Activated CD4-positive, CD25-positive, alpha-beta regulatory T cell treated with anti-CD3 and anti-CD28 coated beads, Interleukin-2, amount 50 U/mL, for 16 hours (primary cell): ENCODE data around the gene DOK6.

Experiments
- DNase-seq: peaks from one replicate; pipeline ENCODE4 v3.0.0-alpha.2; 2020; ENCODE audit warnings: low read depth, low spot score

Gene DOK6

GRCh38 chr18:69683176-69683575 lies 282.5 kb downstream of the DOK6 start:
- DNase-seq, result no peak

DNA sequence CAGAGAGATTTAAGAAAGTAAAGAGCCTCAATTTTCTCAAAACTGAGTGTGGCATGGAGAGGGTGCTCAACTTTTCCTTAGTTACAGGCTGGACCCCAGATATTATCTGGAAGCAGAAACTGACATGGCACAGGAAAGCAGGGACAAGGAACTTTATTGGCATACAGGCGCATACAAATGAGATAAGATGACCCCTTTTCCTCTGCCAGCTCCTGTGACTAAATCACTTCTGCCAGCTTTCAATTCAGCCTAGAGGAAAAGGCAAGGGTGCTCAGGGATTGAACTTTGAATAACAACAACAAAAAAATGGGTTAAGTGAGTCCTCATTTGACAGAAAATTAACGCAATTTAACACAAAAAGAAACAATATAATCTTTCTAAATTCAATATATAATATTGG lies 284.1 kb downstream of the DOK6 start:
- no peak for DNase-seq

DNA sequence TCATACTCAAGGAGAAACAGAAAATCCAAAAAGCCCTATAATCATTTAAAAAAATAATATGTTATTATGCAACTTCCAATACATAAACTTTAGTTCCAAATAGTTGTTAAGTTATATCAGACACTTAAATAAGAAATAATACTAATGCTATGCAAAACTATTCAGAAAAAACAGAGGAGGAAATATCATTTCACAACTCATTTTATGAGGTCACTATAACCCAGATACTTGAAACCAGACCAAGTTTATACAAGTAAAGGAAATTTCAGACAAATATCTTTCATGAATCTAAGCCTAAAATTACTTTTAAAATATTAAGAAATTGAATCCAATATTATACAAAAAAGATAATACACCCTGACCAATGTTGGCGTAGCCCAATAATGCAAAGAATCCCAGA lies 286.2 kb downstream of the DOK6 start:
- no peak for DNase-seq

GRCh38 chr18:69689121-69689759 lies 288.6 kb downstream of the DOK6 start:
- no peak for DNase-seq

DNA sequence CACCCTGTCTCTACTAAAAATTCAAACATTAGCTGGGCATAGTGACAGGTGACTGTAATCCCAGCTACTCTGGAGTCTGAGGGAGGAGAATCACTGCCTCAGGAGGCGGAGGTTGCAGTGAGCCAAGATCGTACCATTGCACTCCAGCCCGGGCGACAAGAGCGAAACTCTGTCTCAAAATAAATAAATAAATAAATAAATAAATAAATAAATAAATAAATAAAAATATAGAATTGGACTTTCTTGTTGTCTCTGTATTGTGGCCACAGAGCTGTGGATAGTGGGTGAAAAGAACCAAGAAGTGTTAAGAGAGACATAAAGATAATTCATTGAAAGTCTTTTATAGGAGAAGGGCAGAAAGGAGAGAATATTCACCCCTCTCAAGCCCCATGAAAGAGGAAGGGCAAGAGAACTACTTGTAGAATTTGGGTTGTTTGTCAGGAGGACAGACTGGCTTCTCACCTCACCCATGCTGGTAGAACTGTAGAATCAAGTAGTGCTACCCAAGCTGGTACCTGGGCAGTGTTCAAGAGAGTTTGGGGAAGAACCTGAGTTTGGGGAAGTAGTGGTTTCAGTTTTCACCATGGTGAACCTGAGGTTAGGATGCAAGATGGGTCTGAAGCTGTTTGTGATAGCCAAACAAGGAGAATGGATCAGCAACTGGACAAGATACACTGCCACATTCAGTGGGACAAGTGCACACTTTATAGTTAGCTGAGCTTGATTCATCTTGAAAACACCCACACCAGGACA lies 290.5 kb downstream of the DOK6 start:
- no peak for DNase-seq

DNA sequence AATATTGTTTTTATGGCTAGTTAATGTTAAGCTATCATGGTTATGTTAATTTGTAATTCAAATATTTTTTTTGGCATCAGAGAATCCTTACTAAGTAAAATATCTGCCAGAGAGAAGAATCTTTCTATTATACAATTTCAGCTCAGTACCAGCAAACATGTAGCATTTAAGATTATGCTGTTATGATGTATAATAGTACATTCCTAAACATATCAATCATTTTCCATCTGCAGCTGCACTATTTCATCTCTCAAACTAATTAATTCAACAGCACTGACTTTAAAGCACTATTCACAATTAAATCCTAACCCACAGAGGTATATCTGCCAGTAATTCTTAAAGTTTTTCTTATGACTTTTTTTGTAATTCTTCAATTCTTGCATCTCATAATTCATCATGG lies 296.4 kb downstream of the DOK6 start:
- DNase-seq, result no peak

GRCh38 chr18:69697689-69698088 lies 297.0 kb downstream of the DOK6 start:
- no peak for DNase-seq

GRCh38 chr18:69701305-69701704 lies 300.6 kb downstream of the DOK6 start:
- DNase-seq, result no peak

GRCh38 chr18:69703461-69703860 lies 302.8 kb downstream of the DOK6 start:
- DNase-seq, result no peak

DNA sequence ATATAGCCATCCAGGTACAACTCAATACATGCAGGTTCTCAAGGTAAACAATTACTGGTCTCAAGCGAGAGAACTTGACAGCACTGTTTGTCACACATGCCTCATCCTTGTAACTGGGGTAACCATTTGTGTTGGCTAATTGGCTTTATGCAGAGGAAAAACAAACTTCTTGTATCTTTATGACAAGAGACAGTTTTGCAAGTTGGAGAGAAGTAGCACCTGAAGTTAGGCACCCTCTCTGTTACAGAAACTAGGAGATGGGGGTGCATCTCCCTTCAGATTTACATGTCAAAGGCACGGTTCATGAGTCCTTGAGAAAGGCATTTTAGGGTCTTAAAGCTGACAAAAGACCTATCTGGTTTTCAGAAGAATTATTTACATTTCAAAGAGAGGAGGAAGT lies 305.3 kb downstream of the DOK6 start:
- DNase-seq, result no peak

DNA sequence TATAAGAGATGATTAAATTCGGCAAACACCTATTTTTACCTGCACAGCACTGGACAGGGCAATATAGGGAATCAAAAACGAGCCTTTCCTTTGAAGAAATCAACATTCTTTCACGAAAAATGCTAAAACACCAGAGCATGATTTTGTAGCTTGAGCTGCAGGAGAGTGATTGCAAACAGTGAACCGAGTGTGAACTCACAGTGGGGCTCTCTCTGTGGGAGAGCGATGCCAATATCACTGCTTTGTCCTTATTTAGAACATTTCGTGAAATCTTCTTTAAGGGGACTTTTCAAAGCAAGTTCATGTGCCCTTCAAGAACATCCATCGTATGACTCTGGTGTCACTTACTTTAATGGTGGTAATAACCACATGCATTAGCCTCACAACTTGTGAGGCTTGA lies 308.2 kb downstream of the DOK6 start:
- no peak for DNase-seq

DNA sequence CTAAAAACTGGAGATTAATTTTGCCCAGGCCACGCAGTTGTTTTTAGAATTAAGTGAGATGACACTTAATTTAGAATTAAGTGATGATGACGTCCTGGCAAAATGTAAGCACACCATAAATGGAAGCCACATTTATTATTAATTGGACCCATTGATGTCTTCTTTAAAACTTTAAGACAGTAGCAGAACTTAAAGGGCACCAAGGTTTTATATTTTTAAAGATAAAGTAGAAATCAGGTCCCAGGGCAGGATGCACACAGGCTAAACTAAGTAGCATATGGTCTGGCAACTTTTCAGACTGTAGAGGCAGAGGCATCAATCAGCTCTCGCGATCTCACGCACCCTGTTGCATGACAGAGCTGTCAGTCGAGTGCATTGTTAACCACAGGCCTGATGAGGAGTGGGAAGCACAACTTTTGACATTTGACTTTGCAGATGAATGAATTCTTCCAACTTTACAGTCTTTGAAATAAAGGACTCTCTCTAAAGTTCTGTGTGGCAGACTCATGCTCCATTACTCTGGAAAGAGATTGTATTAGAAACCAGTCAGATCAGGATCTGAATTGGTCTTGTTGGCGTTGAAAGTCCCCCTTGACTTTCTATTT lies 314.6 kb downstream of the DOK6 start:
- DNase-seq, result no peak

DNA sequence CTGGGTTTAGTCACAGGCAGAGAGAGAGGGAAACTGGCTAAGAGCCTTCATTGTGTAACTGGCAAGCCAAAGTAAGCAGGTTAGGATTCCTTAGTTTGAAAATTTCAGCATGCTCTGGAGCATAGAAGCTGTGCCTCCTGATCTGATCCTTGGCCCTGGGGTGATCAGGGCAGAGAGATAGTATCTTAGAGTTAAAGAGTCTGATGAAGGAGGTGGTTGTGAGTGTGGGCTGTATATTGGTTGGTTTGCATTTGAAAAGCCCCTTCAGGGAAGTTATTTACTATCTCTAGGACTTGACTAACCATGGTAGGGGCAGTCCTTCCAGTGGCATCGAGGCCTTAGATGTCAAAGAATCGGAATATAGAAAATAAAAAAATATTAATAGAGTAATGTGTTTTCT lies 316.9 kb downstream of the DOK6 start:
- DNase-seq, result no peak

DNA sequence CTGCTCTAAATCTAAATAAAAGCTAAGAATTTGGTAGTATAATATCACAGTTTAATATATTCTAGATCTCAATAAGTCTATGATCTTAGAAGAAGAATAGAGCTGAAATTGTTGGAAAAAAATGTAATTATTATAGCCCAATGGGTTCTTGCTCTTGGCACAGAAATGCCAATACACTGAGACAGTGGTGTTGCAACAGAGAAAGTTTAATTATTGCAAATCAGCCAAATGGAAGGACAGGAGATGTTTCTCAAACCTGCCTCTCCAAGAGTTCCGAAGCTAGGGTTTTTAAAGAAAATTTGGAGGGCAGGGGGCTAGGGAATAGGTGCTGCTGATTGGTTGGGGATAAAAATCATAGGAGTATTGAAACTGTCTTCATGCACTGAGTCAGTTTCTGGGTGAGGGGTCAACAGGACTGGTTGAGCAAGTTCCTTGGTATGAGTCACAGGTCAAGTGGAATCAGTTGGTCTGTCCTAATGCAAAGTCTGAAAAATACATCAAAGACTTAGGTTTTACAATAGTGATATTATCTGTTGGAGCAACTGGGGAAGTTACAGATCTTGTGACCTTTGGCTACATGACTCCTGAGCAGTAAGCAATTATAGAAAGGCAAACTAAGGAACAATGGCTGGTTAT lies 318.3 kb downstream of the DOK6 start:
- no peak for DNase-seq

DNA sequence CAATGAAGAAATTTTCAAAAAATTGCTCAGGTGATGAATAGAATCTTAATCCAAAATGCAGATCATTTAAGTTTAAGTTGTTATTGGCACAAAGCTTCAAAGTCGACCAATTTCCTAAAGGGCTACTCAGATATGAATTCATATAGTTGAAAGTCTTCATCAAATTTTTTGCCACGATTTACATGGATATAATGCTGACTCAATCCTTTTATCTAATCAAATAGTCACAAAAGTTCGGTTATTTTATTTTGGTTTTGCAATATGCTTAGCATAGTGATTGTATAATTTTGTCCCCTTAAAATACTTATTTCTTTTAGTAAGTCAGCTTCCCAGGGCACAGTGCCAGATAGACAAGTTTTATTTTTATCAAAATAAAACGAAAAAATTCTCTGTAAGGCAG lies 319.7 kb downstream of the DOK6 start:
- DNase-seq, result no peak

DNA sequence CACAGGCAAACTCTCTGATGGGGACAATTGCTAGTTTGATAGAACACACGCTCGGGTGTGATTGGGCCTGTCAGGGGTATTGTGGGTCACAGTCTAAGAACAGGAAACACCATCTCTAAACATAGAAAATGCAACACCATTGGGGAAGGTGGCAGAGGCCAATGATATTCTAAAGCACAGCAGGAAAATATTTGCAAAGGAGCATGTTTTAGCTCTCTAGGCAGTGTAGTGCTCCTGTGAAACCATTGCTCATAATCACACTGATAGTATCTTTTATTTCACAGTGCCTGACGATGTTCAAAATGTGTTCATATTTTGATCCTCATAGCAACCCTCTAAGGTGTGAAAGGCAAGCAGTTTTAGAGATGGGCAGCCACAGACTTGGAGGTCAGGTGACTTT lies 322.7 kb downstream of the DOK6 start:
- no peak for DNase-seq

GRCh38 chr18:69725009-69725408 lies 324.3 kb downstream of the DOK6 start:
- no peak for DNase-seq

DNA sequence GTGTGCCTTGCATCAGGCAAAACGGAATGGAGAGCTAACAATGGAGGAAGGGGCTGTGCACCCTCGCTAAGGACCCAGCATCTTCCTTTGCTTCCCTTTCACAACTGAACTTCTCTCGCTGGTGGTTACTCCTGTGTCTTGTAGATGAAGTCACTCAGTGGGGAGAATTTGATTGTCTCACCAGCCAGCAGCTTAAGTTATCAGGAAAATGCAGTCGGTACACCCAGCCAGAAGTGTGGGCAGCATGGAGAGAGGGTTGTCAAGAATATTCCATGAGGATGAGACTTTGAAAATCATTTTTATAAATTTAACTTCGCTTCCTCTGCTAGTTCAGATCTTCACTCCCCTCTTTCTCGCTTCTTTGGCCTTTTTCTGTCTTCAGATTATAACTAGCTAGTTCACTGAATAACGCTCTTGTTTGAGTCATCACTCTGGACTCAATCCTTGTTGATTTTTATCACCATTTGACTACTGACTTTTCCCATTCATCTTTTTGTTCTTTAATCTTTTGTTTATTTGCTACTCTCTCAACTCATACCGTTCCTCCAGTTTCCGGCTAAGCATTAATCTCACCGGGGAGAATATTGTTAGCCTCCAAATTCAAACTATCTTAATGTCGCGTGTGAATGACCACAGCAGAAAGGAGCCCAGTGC lies 325.3 kb downstream of the DOK6 start:
- DNase-seq, result no peak

- DNase-seq, result no peak
Observed at GRCh38 chr18:69727912-69728572, 327.4 kb downstream of the DOK6 start.

- no peak for DNase-seq
Observed at GRCh38 chr18:69730664-69731063, 330.0 kb downstream of the DOK6 start.

GRCh38 chr18:69734536-69734935 lies 333.8 kb downstream of the DOK6 start:
- DNase-seq, result no peak

GRCh38 chr18:69736730-69737129 lies 336.0 kb downstream of the DOK6 start:
- DNase-seq, result no peak
